Activated naive CD4-positive, alpha-beta T cell treated with anti-CD3 and anti-CD28 coated beads, Interleukin-2, amount 50 U/mL, for 16 hours (primary cell): ENCODE measurements around the gene SPAG7.

ENCODE experiments used
- DNase-seq: peaks from one replicate; pipeline ENCODE4 v3.0.0-alpha.2; 2020

SPAG7 gene, protein sequence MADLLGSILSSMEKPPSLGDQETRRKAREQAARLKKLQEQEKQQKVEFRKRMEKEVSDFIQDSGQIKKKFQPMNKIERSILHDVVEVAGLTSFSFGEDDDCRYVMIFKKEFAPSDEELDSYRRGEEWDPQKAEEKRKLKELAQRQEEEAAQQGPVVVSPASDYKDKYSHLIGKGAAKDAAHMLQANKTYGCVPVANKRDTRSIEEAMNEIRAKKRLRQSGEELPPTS

DNA sequence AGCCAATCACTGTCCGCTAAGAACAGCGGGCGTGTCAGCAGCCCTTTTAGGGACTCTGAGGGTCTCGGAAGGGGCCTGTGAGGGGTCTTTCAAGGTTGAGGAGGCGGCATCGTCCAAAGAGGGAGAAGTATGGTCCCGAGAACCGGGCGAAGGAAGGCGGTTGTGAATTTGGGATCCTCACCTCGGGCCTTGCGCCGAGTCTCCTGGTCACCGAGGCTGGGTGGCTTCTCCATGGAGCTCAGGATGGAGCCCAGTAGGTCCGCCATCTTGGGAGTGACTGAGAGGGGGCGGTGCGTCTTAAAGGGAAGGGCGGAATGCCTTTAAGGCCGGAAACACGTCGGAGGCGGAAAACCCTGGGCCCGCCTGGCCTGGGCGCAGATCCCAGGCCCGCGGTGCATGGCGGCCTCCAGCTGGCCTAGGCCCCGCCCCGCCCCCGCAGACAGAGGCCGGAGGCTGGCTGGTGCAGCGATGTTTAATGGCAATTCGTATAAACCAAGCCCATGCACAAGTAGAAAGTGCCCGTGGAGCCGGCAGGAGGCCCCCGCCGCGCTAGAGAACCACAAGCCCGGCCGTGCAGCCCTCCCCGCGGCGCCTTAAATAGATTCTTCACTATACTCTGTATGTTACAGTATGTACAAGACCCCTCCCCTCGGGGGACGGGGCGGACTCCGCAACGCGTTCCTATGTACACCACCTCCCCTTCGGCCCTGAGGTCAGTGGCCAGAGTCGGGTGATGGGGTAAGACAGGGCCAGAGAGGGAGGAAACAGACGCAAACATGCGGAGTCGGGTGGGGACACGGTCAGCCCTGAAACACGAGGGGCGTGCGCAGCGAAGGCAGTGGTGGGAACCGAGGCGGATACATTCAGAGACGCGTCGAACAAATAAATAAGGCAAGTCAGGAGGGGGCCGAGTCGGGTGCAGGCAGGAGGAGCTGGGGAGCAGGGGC lies at the start of gene SPAG7:
Gene SPAG7 (minus strand): TSS at position 279 of the 947 bp plus-strand sequence. CDS start 13 bp downstream, at position 266.
- DNase-seq: peak; percentile 89

DNA sequence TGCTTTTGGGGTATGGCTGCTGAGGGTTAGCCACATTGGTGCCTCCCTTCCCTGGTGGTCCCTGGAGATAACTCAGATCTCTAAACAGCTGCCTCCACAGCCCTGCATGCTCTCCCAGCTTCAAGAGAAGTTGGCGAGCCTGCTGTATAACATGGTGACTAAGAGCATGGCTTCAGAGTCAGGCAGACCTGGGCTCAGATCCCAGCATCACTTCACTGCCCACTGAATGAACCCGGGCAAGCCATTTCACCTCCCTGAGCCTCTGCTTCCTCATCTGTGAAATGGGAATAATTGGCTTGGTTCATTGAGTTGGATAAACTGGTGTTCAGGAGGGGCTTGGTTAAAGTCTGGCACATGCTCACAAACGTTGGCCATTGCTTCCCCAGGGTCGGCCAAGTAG lies 46.7 kb upstream of the SPAG7 start:
- no peak for DNase-seq

DNA sequence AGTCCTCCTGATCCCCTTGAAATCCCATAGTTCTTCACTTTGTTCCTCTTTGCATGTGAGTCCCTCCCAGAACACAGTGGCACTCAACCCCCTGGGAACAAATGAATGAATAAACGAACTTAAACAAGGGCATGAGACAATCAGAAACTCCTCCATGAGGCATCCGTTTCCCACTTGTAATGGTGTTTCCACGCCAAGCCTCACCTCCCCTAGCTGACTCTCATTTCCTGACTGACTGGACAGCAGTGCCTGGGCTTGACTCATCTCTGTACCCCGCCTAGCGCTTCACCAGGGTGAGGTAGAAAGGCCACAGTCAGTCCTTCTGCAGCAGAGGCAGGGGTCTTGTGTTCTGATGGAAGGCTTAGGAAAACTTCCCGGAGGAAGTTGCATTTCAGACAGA lies 44.3 kb upstream of the SPAG7 start:
- DNase-seq: no peak

DNA sequence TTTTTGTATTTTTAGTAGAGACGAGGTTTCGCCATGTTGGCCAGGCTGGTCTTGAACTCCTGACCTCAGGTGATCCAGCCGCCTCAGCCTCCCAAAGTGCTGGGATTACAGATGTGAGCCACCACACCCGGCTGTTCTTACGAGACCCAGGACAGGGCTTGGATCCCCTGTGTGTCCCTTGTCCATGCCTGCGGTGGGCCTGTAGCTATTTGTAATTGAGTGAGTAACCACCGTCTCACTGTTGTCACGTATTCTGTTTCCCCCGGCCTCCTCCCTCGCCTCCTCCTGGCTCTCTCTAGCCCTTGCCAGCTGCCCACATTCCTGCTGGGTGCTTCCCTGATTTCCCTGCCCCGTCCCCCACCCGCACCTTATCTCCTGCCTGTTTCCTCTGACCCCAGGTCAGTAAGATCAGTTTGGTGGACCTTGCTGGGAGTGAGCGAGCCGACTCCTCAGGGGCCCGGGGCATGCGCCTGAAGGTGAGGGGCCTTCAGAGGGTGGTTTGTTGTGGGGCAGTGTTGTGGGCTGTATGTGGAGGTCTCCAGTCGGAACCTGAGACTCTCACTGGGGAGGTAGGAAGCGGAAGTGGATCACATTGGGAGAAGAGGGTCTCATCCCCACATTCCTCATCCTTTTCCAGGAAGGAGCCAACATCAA lies 35.7 kb upstream of the SPAG7 start:
- no peak for DNase-seq

DNA sequence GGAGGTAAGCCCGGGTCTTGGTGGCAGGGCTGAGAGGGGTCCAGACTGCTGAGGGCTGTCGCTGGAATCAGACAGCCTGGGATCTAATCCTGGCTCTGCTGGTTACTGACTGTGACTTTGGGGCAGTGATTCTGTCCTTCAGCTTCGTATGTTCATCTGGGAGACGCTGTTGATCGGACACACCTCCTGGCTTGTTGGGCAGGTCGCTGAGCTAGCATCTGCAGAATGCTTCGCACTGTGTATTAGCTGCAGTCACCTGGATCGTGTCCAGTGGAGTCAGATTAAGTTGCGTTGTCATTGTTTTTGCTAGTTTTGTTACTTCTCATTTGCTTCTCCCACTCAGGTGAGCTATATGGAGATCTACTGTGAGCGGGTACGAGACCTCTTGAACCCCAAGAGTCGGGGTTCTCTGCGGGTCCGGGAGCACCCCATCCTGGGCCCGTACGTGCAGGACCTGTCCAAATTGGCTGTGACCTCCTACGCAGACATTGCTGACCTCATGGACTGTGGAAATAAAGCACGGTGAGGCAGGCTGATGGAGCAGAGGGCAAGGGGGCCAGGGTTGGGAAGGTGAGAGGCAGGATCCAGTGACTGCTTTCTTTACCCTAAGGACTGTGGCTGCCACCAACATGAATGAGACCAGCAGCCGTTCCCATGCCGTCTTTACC lies 34.6 kb upstream of the SPAG7 start:
- DNase-seq: no peak

DNA sequence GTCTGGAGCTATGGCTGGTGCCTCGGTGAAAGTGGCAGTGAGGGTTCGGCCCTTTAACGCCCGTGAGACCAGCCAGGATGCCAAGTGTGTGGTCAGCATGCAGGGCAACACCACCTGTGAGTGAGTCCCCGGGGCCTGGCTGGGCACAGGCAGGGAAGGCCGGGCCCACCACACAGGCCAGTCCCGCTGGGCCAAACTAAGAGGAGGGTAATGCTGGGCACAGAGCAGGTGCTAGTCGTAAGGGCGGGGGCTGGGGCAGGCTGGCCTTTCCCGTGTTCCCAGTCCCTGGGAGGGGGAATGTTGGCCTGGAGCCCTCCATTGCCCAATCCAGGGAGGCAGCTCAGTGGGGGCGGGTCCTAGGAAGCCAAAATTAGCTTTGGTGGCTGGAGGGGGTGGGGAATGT lies 32.6 kb upstream of the SPAG7 start:
- no peak for DNase-seq

DNA sequence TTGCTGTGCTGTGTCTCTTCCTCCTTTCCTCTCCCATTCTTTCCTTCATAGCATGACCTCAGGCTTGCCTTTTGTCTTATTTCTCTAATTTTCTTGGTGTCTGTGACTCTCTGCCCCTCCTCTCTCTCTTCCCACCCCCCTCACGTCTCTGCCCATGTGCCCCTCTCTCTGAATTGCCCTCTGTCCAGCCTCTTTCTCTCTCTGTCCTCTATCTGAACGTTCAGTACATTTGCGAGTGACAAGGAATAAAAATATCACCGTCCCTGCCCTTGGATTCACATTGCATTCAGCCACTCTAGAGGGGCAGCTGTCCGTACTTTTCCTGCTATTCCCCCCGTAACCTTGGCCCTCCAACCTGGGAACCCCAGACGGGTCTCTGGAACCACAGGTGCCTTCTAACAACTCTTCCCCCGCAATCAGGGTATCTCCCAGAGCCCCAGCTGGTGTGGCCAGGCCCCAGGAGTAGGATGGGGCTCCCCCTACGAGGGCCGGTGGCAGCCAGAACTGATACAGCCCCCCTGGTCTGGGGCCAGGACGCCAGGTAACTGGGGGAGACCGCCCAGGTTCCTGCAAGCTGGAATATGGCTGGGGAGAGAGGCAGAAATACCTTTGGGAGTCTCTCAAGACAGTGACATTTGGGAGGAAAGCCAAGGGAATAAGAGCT lies 31.9 kb upstream of the SPAG7 start:
- DNase-seq: no peak

DNA sequence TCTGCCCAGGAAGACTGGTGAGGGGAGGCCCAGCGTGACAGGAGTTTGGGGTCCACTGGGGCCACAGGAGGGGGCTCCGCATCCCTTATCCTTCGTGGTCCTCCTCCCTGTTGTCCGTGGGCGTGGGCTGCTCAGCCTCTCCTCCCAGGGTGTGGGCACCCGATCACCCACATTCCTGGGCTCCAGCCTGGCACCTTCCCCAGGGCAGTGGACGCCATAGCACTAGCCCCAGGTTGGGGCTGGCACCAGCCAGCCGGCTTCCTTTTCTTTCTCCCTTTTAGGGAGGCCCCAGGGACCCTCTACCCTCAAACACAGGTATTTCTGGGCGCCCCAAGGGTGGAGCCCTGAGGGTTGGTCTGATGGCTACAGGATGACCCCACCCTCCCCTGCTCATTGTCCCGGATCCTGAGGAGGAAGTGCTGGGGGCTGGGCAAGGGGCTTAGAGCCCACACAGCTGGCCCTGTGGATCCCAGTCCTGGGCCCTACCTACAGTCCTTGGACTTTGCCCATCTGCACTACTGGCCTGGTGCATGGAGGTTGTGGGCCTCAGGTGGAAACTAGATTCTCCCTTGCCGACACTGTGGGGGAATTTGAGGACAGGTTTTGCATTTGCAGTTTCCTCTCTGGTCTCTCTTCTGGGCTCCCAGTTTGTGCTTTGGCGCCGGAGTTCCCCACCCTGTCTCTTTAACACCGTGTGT lies 31.3 kb upstream of the SPAG7 start:
- no peak for DNase-seq

DNA sequence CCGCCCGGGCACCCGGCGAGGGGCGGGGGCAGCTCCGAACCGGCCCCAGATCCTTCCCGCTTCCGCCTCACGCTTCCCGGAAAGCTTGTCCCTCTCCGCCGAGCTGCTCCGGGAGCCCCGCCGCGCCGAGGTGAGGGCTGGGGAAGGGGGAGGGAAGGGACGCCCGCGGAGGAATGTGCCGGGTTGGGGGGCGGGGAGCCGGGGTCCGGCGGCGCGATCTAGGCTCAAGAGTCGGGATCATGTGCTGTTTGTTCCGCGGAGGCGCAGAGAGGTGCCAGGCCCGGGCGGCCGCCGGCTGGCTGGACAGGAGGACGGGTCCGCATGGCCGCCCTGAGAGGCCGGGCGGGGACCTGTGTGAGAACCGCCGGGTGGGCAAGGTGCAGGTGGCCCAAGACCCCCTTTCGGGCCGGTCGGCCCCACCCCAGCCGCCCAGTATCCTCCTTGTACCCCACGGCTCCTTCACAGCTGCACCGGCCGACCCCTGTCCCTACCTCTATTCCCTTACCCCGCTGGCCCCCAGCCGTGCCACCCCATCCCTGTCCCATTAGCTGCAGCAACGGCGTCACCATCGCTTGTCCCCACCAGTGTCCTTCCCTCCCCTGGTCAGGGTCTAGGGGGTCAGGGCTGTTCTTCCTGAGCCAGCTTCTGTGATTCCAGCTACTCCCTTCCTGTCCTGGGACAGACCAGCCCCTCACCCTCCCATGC lies 30.6 kb upstream of the SPAG7 start:
- no peak for DNase-seq

DNA sequence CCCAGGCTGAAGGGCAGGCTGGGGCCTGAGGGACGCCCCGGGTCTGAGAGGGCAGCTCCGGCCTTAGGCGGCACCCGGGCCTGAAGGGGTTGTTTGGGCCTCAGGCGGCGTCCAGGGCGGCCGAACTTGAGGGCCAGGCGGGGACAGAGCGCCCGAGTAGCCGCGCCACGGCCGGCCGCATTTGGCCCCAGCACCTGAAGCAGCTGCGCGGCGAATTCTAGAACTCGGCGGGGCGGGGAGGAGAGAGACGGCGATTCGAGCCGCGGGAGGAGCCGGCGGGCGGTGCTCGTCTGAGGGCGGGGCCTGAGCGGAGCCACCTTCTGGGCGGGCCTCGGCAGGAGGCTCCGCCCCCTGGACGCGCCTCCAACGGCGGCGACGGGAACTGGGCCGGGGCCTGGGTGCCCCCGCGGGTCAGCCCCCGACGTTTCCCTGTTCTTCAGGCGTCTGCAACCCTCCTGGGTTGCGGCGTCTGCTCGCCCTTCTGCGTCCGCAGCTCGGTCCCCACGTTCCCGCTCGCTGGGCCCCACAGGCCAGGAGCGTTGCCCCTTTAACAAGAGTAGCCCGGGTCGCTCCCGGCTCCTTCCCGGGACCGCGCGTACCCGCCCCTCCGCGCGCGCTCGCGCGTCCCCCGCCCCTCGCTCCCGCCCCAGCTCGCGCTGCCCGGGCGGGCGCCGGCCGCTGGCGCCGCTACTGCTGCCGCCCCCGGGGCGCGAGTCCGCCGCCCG lies 29.8 kb upstream of the SPAG7 start, which contains the start of the genes INCA1 and KIF1C:
Gene INCA1 (minus strand): TSS at position 221 of the 725 bp plus-strand sequence. CDS start 3,085 bp downstream, outside the sequence.
Gene KIF1C (plus strand): TSS at position 649 of the 725 bp plus-strand sequence. CDS start 2,297 bp downstream, outside the sequence.
- peak; percentile 90 for DNase-seq

DNA sequence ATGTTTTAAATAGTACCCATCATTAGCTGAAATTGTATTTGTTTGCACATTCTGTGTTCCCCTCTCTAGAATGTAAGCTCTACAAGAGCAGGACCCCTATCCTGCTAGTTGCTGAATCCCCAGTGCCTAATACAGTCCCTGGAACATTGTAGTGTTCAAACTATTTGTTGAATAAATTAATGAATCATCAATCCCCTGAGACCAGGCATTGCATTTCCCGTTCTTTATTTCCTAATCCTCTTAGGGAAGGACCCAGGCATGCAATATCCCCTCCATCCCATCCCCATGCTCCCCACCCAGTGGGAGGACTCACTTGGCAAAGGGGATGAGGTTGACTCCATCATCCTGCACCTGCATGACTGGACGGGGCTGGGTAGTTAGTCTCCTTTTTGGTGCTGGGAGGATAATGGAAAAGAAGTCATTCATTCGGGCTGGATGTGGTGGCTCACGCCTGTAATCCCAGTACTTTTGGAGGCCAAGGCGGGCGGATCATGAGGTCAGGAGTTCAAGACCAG lies 26.5 kb upstream of the SPAG7 start:
- DNase-seq: no peak

DNA sequence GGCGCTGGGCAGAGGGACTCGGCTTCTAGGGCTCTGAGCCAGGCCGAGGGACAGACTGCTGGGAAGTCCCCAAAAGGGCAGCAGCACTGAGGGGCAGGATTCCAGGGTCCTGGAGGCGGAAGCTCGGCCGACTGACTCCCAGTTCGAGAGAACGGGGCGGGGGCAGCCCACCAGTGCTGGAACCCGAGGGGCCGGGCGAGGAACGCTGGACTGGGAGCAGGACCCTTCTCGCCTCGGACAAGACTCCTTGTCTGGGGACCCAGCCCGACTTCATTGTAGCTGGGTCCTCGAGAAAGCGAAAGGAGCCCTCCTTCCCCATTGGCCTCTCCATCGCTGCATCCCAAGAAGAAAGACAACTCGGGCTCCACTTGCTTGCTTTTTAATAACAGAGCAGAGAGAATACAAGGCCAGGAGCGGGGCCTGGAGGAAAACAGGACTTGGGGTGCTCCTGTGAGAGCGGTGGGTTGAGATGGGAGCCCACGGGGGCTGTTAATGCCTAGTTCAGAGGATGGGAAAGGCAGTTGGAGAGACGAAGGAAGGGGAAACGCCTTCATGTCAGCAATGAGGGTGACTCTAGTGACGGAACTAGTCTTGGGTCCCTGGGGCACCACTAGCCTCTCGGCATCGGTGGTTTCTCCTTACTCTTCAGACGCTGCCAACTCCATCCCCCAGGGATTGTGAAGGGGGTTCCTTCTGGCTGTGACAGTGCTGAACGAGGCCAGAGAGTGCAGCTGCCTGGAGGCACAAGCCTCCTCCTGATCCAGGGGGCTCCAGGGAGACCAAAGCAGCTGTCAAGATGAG lies 20.4 kb upstream of the SPAG7 start:
- DNase-seq: no peak

DNA sequence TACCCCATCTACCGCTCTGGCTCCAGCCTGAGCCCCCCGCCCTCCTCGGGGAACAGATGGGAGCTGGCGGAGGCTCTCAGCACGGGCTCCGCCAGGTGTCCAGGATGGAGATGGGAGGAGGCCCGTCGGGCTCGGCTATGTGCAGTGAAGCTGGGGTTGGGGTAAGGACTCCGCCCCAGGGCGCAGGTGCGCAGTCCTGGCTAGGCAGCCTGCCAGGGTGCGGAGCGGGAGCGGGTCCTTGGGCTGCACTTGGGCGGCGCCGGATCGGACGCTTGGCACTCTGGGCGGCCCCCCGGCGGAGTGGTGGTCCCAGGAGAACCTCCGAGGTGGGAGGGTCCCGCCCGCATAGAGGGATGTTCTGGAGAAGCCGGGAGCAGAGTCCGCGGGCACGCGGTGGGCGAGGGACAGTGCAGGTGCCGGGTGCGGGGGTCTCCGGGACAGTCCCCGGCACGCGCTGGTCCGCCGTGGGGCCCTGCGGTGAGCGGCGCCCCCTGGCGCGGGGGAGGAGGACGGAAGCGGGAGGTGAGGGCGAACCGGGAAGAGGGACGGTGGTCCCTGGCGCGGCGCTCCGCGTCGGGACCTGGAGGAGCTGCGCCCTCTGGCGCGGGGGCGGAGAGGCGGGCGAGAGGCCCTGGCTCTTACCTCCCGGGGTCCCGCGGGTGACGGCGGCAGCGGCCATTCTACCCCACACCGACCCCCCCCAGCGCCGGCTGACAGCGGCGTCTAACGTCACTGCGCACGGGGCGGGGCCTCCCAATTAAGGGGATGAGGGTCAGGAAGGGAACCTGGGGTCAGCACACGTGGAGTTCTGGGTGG lies 19.5 kb upstream of the SPAG7 start, which contains the start of gene CAMTA2:
Gene CAMTA2 (minus strand): TSS at position 725 of the 816 bp plus-strand sequence. CDS start 1,453 bp downstream, outside the sequence.
- DNase-seq: peak; percentile 90

DNA sequence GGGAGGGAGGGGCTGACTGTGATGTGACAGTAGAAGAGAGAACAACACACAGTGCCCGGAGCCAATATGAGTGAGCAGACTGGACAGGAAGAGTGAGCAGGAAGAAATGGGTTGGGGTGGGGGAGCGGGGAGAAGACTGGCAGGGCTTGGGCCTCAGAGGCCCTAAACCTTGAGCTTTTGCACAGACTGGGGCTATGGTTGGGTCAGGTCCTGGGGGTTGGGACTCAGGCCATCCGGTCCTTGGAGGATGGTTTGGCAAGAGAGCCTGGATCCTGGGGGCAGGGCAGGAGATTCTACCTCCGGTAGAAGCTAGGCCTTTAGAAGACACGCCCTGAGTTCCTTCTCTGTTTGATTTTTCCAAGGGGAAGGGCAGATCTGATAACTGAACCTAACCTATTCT lies 18.8 kb upstream of the SPAG7 start:
- DNase-seq: no peak

DNA sequence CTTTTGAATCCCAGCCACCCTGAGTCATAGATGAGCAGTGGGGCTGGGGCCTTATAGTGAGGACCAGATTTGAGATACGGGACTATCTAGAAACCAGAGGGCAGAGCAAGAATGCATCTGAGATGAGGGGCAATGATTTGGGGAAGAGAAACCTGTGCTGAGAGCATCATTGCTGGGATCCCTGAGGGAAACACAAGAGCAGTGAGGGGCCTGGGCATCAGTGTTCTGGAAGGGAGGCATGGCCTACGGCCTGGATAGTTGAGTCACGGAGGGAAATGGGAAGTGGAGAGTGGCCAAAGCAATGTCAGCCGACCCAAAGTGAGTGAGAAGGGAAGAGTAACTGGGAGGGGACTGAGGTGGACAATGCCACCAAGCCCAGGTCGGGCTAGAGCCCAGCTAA lies 14.7 kb upstream of the SPAG7 start:
- no peak for DNase-seq

DNA sequence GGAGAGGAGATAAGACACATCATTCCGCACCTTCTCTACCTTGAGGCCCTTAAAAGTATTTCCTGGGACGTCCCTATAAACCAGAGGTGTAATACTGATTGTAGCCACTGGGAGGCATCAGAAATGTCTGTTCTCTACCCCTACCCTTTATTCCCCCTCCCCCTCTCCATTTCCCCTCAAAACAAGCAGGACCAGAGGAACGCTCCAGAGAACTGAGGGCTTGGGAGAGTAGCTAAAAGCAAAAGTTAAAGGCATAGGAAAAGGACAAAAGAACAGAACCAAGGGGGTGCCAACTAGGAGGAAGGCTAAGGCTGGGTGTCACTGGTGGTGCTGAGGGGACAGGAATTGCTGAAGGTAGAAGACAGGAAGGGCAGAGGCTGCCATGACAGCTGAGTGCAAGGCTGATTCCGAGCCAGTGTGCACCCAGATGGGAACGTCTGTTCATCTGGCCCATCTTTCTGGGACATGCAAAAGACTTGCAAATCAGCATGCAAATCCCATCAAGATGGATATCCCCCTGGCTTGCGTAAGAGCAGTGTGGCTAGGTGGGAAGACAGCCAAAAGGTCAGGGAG lies 13.1 kb upstream of the SPAG7 start:
- no peak for DNase-seq

DNA sequence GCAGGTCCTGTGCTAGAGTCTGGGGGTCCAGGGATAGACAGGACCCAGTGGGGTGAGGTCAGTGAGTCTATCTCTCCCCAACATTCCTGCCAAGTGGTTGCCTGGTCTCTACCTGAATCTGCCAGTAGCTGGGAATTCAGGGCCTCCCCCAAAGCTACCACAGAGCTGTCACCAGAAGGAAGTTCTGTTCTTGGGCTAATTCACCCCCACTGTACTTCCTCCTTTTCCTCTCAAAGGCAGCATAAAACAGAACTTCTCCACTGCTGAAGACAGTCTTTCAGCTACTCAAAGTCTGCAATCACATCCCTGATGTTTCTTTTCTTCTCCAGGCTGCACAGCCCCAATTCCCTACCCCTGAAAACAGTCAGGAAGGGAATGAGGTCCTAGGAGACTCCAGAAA lies 11.1 kb upstream of the SPAG7 start:
- DNase-seq: no peak
